Omental fat pad (tissue), 4 donors: ENCODE data around the gene EDEM1. TPM values are rescaled to one million over a fixed set of nuclear protein-coding genes. Genes with fewer than 3 reads are reported as not detected.
"Not testable (repeated sequence)": the region's sequence is repeated elsewhere in the genome, so short reads cannot be mapped to it uniquely, and the experiment has no call there.

ENCODE experiments used
- ATAC-seq: fragments of 150-250 bp; one replicate; pipeline ENCODE4 v1.9.1; 2016; ENCODE audit warnings: mild to moderate bottlenecking, moderate library complexity; ENCODE audit not compliant: low FRiP score
- DNase-seq: peaks from one replicate; pipeline ENCODE4 v3.0.0-alpha.2; 2019; ENCODE audit warnings: low spot score
- total RNA-seq, 4 donors: library from RNA; depleted of rRNA; stranded (reverse); fragments of >200 nt; gene quantifications; one replicate each; pipeline ENCODE4 v1.1.0, GENCODE V29; 2016
- TF ChIP-seq, protein P1 (sequence below), 3 donors: fragments of 450-650 bp; IDR thresholded peaks; one replicate each; pipeline ENCODE4 v1.5.1; 2016 to 2017; ENCODE audit warnings: antibody characterized with exemption in 3 of 3, mild to moderate bottlenecking in 3 of 3, moderate library complexity in 2 of 3

Gene EDEM1
- total RNA-seq, 4 donors from 2014 or later = 32.7 to 69.4 (median 49.9) TPM

DNA sequence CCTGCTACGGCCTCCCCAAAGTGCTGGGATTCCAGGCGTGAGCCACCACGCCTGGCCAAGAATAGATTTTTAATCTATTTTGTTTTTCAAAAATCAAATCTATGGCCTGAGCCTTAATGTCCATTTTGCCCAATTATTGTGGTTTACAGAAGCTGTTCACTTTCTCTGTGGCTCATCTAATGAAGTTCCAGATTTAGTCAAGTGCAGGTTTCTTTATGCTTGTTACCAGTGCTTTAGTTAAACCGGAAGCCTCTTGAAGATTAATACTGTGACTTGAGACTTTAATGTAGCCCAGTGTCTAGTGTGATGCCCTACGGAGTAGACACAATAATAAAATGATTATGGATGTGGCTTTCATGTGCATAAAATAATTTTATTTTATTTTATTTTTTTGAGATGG lies 16.5 kb upstream of the EDEM1 start:
- DNase-seq (no peak), ATAC-seq (no peak)
- TF ChIP-seq, protein P1, sequence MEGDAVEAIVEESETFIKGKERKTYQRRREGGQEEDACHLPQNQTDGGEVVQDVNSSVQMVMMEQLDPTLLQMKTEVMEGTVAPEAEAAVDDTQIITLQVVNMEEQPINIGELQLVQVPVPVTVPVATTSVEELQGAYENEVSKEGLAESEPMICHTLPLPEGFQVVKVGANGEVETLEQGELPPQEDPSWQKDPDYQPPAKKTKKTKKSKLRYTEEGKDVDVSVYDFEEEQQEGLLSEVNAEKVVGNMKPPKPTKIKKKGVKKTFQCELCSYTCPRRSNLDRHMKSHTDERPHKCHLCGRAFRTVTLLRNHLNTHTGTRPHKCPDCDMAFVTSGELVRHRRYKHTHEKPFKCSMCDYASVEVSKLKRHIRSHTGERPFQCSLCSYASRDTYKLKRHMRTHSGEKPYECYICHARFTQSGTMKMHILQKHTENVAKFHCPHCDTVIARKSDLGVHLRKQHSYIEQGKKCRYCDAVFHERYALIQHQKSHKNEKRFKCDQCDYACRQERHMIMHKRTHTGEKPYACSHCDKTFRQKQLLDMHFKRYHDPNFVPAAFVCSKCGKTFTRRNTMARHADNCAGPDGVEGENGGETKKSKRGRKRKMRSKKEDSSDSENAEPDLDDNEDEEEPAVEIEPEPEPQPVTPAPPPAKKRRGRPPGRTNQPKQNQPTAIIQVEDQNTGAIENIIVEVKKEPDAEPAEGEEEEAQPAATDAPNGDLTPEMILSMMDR (IDR thresholded peaks at IDR 0.05) = no peak

DNA sequence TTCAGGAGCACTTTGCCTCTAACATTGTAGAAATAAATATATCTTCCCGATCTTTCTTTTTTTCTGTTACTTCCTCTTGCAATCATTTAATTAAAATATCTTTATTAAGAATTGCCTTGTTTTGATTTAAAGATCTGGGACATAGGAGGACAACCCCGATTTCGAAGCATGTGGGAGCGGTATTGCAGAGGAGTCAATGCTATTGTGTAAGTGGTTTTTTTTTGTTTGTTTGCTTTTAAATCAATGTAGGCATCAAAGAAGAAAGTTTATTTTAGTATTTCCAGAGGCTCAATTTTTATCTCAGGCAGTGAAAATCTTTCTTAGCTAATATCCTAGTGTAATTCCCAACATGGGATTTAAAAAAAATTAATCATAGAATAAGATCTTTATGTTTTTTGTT lies 15.5 kb upstream of the EDEM1 start:
- TF ChIP-seq, protein P1 (IDR thresholded peaks at IDR 0.05) = no peak
- ATAC-seq = no peak
- no peak for DNase-seq

DNA sequence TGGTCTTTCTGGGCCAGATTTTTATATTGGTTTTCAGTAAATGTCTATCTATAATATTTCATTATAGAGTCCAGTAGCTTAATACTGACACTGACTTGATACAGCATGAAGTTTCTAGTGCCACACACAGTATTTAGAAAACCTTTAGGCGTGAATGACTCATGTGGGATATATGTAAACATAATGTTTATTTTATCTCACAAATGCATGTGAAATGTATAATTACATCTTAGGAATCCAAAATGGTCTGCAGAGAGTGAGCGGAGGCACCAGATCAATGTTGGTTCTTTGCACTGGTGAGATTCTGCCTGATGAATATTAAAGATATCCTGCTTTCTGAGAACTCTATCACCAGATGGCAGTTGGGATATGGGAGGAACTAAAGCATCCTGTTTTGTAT lies 8.5 kb upstream of the EDEM1 start:
- ATAC-seq = not testable (repeated sequence)

DNA sequence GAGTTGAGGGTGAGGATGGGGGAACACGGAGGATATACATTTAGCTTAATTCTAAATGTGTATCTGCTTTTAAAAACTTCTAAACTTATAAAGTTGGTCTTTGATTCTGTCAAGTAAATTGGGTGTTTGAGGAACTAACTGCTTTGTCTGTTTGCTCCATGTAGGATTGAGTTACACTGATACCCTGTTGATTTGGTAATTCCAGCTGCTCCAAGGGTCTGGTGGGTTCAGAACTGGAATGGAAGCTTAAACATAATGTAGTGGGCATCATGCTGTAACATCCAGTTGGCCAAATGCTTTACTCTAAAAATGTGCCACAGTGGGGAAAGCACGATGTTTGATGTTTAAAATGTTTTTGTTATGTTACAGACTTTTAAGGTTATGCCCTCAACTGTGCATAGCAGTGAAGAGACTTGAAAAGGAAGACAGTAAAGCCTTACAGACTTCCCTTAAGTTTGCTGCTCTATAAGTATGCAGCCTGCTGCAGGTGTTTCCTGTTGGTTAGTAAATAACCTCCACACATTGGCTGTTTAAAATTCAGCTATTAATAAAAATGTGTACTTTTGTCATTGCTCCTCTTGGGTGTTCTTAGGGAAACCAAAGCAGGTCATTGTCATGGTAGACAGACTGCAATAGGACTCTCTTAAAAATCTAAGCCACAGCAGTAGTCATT lies 5.9 kb upstream of the EDEM1 start:
- ATAC-seq (no peak), DNase-seq (no peak)
- TF ChIP-seq, protein P1 (IDR thresholded peaks at IDR 0.05) = no peak

More for the DNA sequence above, 8.5 kb upstream of the EDEM1 start:
- not testable (repeated sequence) for DNase-seq

DNA sequence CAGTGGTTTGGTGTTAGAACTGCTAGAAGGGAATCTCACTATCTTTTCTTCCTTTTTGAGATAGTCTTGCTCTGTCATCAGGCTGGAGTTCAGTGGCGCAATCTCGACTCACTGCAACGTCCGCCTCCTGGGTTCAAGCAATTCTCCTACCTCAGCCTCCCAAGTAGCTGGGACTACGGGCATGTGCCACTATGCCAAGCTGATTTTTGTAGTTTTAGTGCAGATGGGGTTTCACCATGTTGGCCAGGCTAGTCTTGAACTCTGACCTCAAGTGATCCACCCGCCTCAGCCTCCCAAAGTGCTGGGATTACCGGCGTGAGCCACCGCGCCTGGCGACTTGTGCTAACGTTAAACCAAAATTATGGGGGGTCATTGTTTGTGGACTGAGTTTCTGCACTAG lies 3.8 kb upstream of the EDEM1 start:
- DNase-seq, ATAC-seq: not testable (repeated sequence)

DNA sequence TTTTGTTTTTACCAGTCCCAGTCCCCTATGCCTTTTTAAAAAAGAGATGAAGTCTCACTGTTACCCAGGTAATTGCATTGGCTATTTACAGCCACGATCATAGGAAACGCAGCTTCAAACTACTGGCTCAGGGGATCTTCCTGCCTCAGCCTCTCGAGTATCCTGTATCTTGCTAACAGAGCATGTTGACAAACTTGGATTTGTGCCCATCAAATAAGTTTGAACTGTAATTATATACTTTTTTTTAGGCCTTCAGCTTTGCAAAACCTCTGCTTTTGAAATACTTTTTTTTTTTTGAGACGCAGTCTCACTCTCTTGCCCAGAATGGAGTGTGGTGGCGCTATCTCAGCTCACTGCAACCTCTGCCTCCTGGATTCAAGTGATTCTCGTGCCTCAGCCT lies 3.0 kb upstream of the EDEM1 start:
- ATAC-seq (no peak), DNase-seq (no peak)
- TF ChIP-seq, protein P1 (IDR thresholded peaks at IDR 0.05) = no peak

DNA sequence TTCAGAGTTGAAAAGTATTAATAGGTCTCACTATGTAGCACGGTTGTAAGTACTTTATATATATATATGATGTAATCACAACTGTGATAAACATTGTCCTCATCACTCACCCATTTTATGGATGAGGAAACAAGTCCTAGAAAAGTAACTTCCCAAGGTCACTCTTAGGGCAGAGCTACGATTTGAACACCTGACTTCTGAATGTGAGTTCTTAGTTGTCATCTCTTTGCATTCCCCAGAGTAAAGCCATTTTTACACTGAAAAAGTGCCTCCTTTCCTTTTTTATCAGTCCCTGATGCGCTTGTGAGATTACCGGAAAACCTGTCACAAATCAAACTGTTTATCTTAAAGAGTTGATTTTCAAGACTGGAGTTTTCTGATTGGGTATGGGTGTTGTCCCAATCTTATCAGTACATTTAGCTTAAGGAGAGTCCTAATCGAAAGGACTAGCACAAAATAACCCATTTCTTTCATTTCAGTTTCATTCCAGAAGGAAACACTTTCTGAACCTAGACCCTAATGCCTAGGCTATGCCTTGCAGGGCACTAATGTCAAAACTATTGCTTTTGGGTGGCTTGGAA lies 2.3 kb upstream of the EDEM1 start:
- TF ChIP-seq, protein P1 (IDR thresholded peaks at IDR 0.05) = no peak
- DNase-seq = no peak
- no peak for ATAC-seq

DNA sequence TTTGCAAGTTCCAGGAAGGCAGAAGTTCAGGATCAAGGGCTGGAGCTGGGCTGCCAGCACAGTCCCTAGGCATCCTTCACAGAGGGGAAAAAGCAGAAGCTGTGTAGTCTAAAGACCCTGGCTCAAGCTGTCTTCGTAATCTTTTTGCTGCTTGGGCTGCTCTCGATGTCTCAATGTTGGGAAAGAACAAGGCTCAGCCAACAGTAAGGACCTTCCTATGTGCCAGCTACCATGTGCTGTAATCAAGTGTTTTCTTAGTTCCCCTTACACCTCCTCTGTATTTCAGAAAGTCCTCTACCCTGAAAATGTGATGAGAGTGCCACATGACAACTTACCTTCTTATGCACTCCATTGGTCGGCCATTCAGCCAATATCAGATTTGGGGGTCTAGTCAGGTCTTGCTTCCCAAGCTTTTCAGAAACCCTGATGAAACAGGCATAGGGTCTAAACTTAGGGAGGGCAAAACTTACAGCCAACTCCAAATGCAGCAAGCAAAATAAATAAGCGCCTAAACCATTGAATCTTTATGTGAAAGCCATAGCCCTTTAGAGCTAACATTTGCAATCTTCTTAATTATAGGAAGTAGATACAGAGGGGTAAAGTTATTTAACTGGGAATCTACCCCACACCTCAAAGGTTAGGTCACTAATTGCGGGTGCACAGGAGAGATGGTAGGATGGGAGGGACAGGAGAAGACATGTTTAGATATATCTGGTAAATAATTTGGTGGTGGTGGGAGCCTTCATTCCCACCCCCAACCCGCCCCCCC lies 1.2 kb upstream of the EDEM1 start:
- no peak for DNase-seq
- TF ChIP-seq, protein P1 (IDR thresholded peaks at IDR 0.05) = no peak
- ATAC-seq = no peak
